ENCODE data around the gene CCDC192.

Gene CCDC192

GRCh38 chr5:127685662-127686061 is 17.5 kb upstream of the CCDC192 start:
- H3K9me3 ChIP-seq (ENCODE audit: insufficient read depth, low read length) = no peaks in the 10 kb centered on the region
- H3K4me3 ChIP-seq (ENCODE audit: insufficient read length, low read depth) = no peak overlapping the region
- DNase-seq (ENCODE audit: low read depth, low spot score) = no peak
- no peaks in the 10 kb centered on the region for H3K4me1 ChIP-seq (ENCODE audit: insufficient read depth, insufficient read length)
- TF ChIP-seq SUZ12 (IDR thresholded peaks at IDR 0.05; ENCODE audit: extremely low read depth, insufficient read depth, insufficient read length) = no peak
- TF ChIP-seq ZNF274 (IDR thresholded peaks at IDR 0.05; ENCODE audit: low read depth, low read length) = no peak
- no peaks in the 10 kb centered on the region for H3K27me3 ChIP-seq (ENCODE audit: insufficient read depth, insufficient read length)
- no peaks in the 10 kb centered on the region for H3K36me3 ChIP-seq (ENCODE audit: insufficient read depth, insufficient read length, low read length)
- H3K9ac ChIP-seq (ENCODE audit: insufficient read length, low read depth) = no peak overlapping the region

- Histone ChIP-seq H3K36me3 (ENCODE audit: insufficient read depth, insufficient read length, low read length) (no peaks in the 10 kb centered on the region), H3K4me1 (ENCODE audit: insufficient read depth, insufficient read length) (no peaks in the 10 kb centered on the region), H3K4me3 (ENCODE audit: insufficient read length, low read depth) (no peak overlapping the region), H3K27me3 (ENCODE audit: insufficient read depth, insufficient read length) (no peaks in the 10 kb centered on the region), H3K9ac (ENCODE audit: insufficient read length, low read depth) (no peak overlapping the region), H3K9me3 (ENCODE audit: insufficient read depth, low read length) (no peaks in the 10 kb centered on the region)
- DNase-seq (ENCODE audit: low read depth, low spot score) = no peak
- TF ChIP-seq SUZ12 (IDR thresholded peaks at IDR 0.05; ENCODE audit: extremely low read depth, insufficient read depth, insufficient read length) (no peak), YY1 (IDR thresholded peaks at IDR 0.05; ENCODE audit: insufficient read depth, insufficient read length) (no peak), ZNF274 (IDR thresholded peaks at IDR 0.05; ENCODE audit: low read depth, low read length) (no peak)
Observed at GRCh38 chr5:127686424-127686823, 16.8 kb upstream of the CCDC192 start.

DNA sequence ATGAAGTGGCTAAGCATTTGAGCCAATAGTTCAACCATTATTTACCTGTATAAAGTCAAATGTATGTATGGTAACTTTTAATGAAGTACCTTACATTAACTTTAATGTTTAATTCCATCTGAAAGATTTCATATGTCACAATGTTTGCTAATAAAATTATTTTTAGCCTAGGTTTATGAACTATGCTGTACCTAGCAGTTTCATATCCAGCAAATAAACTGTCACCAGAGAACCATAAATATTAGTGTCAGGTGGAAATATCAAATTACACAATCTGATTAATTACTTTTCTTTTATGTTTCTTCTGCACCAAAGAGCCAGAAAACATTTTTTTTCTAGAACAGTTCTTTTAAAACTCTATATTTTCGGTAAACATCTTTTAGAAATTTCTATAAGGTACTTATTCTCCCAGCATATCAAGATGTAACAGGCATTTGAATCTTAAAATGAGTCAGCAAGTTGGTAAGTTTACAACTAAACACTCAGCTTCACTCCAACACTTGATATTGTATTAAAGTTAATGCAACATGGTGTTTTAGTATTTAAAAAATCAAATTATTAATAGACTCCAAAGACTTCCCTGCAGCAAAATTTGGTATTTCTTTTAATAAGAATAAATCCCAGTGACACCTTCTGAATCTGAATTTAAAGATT is 8.5 kb upstream of the CCDC192 start:
- no peak overlapping the region for H3K4me3 ChIP-seq (ENCODE audit: insufficient read length, low read depth)
- H3K4me1 ChIP-seq (ENCODE audit: insufficient read depth, insufficient read length) = no peaks in the 10 kb centered on the region
- no peak for DNase-seq (ENCODE audit: low read depth, low spot score)
- no peaks in the 10 kb centered on the region for H3K27me3 ChIP-seq (ENCODE audit: insufficient read depth, insufficient read length)
- TF ChIP-seq YY1 (IDR thresholded peaks at IDR 0.05; ENCODE audit: insufficient read depth, insufficient read length) (no peak), SUZ12 (IDR thresholded peaks at IDR 0.05; ENCODE audit: extremely low read depth, insufficient read depth, insufficient read length) (no peak), ZNF274 (IDR thresholded peaks at IDR 0.05; ENCODE audit: low read depth, low read length) (no peak)
- no peaks in the 10 kb centered on the region for H3K36me3 ChIP-seq (ENCODE audit: insufficient read depth, insufficient read length, low read length)
- no peaks in the 10 kb centered on the region for H3K9me3 ChIP-seq (ENCODE audit: insufficient read depth, low read length)
- no peak overlapping the region for H3K9ac ChIP-seq (ENCODE audit: insufficient read length, low read depth)

GRCh38 chr5:127695346-127695745 is 7.8 kb upstream of the CCDC192 start:
- H3K9me3 ChIP-seq (ENCODE audit: insufficient read depth, low read length) = no peaks in the 10 kb centered on the region
- TF ChIP-seq SUZ12 (IDR thresholded peaks at IDR 0.05; ENCODE audit: extremely low read depth, insufficient read depth, insufficient read length) = no peak
- TF ChIP-seq YY1 (IDR thresholded peaks at IDR 0.05; ENCODE audit: insufficient read depth, insufficient read length) = no peak
- TF ChIP-seq ZNF274 (IDR thresholded peaks at IDR 0.05; ENCODE audit: low read depth, low read length) = no peak
- no peaks in the 10 kb centered on the region for H3K27me3 ChIP-seq (ENCODE audit: insufficient read depth, insufficient read length)
- no peak for DNase-seq (ENCODE audit: low read depth, low spot score)
- H3K4me3 ChIP-seq (ENCODE audit: insufficient read length, low read depth) = no peak overlapping the region
- no peaks in the 10 kb centered on the region for H3K36me3 ChIP-seq (ENCODE audit: insufficient read depth, insufficient read length, low read length)
- H3K9ac ChIP-seq (ENCODE audit: insufficient read length, low read depth) = no peak overlapping the region
- no peaks in the 10 kb centered on the region for H3K4me1 ChIP-seq (ENCODE audit: insufficient read depth, insufficient read length)

- Histone ChIP-seq H3K4me3 (ENCODE audit: insufficient read length, low read depth) (no peak overlapping the region), H3K36me3 (ENCODE audit: insufficient read depth, insufficient read length, low read length) (no peaks in the 10 kb centered on the region), H3K9me3 (ENCODE audit: insufficient read depth, low read length) (no peaks in the 10 kb centered on the region), H3K4me1 (ENCODE audit: insufficient read depth, insufficient read length) (no peaks in the 10 kb centered on the region), H3K9ac (ENCODE audit: insufficient read length, low read depth) (no peak overlapping the region), H3K27me3 (ENCODE audit: insufficient read depth, insufficient read length) (no peaks in the 10 kb centered on the region)
- no peak for DNase-seq (ENCODE audit: low read depth, low spot score)
- no peak for TF ChIP-seq YY1 (IDR thresholded peaks at IDR 0.05; ENCODE audit: insufficient read depth, insufficient read length)
- TF ChIP-seq ZNF274 (IDR thresholded peaks at IDR 0.05; ENCODE audit: low read depth, low read length) = no peak
- TF ChIP-seq SUZ12 (IDR thresholded peaks at IDR 0.05; ENCODE audit: extremely low read depth, insufficient read depth, insufficient read length) = no peak
Observed at GRCh38 chr5:127696683-127697082, 6.5 kb upstream of the CCDC192 start.

DNA sequence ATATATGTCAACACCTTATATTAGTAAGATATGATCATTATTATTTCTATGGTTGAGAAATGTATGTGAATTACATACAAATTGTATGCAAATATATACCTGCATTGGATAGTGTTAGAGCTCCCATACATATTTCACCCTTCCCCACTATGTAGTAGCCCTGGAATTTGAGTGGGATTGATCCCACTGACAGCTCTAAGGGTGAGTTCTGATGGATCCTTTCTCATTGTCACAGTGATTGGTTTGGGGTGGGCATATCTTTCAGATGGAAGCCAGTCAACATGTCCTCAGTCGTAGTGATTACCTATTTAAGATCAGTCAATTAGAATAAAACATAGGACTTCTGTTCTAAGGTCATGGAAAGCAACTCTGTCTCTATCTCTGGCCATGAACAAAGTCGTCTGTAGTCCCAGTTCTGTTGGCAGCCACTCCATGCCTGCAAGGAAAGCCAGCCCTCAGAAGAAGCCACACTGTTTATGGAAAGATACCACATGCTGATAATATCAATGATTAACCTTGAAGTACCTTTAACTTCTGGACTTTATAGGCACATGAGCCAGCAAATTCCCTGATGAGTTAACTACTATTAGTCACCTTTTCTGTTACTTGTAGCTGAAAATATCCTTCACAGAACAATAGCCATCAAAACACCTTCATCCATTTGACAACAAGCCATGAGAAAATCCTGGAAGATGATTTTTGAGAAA is 5.1 kb upstream of the CCDC192 start:
- Histone ChIP-seq H3K27me3 (ENCODE audit: insufficient read depth, insufficient read length) (no peaks in the 10 kb centered on the region), H3K4me3 (ENCODE audit: insufficient read length, low read depth) (no peak overlapping the region), H3K9ac (ENCODE audit: insufficient read length, low read depth) (no peak overlapping the region), H3K9me3 (ENCODE audit: insufficient read depth, low read length) (no peaks in the 10 kb centered on the region), H3K4me1 (ENCODE audit: insufficient read depth, insufficient read length) (no peaks in the 10 kb centered on the region), H3K36me3 (ENCODE audit: insufficient read depth, insufficient read length, low read length) (no peaks in the 10 kb centered on the region)
- TF ChIP-seq ZNF274 (IDR thresholded peaks at IDR 0.05; ENCODE audit: low read depth, low read length) (no peak), YY1 (IDR thresholded peaks at IDR 0.05; ENCODE audit: insufficient read depth, insufficient read length) (no peak), SUZ12 (IDR thresholded peaks at IDR 0.05; ENCODE audit: extremely low read depth, insufficient read depth, insufficient read length) (no peak)
- DNase-seq (ENCODE audit: low read depth, low spot score) = no peak

DNA sequence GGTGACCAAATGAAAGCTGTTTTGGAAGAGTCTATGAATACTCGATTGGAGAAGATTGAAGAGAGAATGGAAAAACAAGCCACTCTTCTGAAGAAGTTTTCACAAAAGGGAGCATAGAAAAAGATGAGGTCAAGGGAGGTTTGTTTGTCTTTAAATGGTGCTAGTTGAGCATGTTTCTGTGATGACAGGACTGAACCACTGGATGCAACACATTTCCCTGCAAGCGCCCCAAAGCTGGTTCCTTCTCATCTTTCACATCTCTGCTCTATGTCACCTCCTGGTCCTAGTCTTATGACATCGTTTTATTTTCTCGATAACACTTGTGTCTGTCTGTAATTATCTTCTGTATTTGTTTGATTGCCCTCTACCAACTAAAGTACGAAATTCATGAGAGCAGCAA is 3.8 kb upstream of the CCDC192 start:
- TF ChIP-seq ZNF274 (IDR thresholded peaks at IDR 0.05; ENCODE audit: low read depth, low read length) (no peak), SUZ12 (IDR thresholded peaks at IDR 0.05; ENCODE audit: extremely low read depth, insufficient read depth, insufficient read length) (no peak), YY1 (IDR thresholded peaks at IDR 0.05; ENCODE audit: insufficient read depth, insufficient read length) (no peak)
- Histone ChIP-seq H3K4me1 (ENCODE audit: insufficient read depth, insufficient read length) (no peaks in the 10 kb centered on the region), H3K9me3 (ENCODE audit: insufficient read depth, low read length) (no peaks in the 10 kb centered on the region), H3K9ac (ENCODE audit: insufficient read length, low read depth) (no peak overlapping the region), H3K36me3 (ENCODE audit: insufficient read depth, insufficient read length, low read length) (no peaks in the 10 kb centered on the region), H3K27me3 (ENCODE audit: insufficient read depth, insufficient read length) (no peaks in the 10 kb centered on the region), H3K4me3 (ENCODE audit: insufficient read length, low read depth) (no peak overlapping the region)
- no peak for DNase-seq (ENCODE audit: low read depth, low spot score)

Measured in NT2/D1 (cell line).